Measurements from ENCODE around the gene CPA5. TPM values are rescaled to one million over a fixed set of nuclear protein-coding genes. Genes with fewer than 3 reads are reported as not detected.

The CPA5 gene
- total RNA-seq, 1 donor from 2014 or later = not detected

GRCh38 chr7:130381468-130382312 lies 37.1 kb downstream of the CPA5 start:
- peak in 1 of 2 donors; percentile 58 for DNase-seq (ENCODE audit: extremely low spot score in 2 of 2)
- no peak for TF ChIP-seq CTCF (IDR thresholded peaks at IDR 0.05)
- no peak for TF ChIP-seq POLR2A (IDR thresholded peaks at IDR 0.05)
- TF ChIP-seq POLR2AphosphoS5 (IDR thresholded peaks at IDR 0.05; ENCODE audit: insufficient read depth in 1 of 2, low read depth in 1 of 2) = no peak
- no peaks in the 10 kb centered on the region for H3K27me3 ChIP-seq
- intact Hi-C loops (cut with DNase I) = no loop called here
- H3K36me3 ChIP-seq = no peaks in the 10 kb centered on the region
- H3K4me1 ChIP-seq = peaks cover 13% of the 10 kb centered on the region
- H3K9me3 ChIP-seq = no peaks in the 10 kb centered on the region
- H3K4me3 ChIP-seq = no peak overlapping the region
- H3K27ac ChIP-seq = no peak overlapping the region

GRCh38 chr7:130383187-130383980 lies 38.8 kb downstream of the CPA5 start:
- H3K4me3 ChIP-seq = no peak overlapping the region
- H3K36me3 ChIP-seq = no peaks in the 10 kb centered on the region
- H3K9me3 ChIP-seq = no peaks in the 10 kb centered on the region
- no peaks in the 10 kb centered on the region for H3K27me3 ChIP-seq
- peaks cover 13% of the 10 kb centered on the region for H3K4me1 ChIP-seq
- DNase-seq (ENCODE audit: extremely low spot score in 2 of 2) = peak in 1 of 2 donors; percentile 71
- TF ChIP-seq POLR2A (IDR thresholded peaks at IDR 0.05) (no peak), CTCF (IDR thresholded peaks at IDR 0.05) (no peak), POLR2AphosphoS5 (IDR thresholded peaks at IDR 0.05; ENCODE audit: insufficient read depth in 1 of 2, low read depth in 1 of 2) (no peak)
- intact Hi-C loops (cut with DNase I) = no loop called here
- no peak overlapping the region for H3K27ac ChIP-seq

GRCh38 chr7:130384371-130384801 lies 39.8 kb downstream of the CPA5 start:
- Histone ChIP-seq H3K36me3 (no peaks in the 10 kb centered on the region), H3K9me3 (no peaks in the 10 kb centered on the region), H3K27me3 (no peaks in the 10 kb centered on the region), H3K4me3 (no peak overlapping the region), H3K4me1 (peaks cover 13% of the 10 kb centered on the region), H3K27ac (no peak overlapping the region)
- TF ChIP-seq CTCF (IDR thresholded peaks at IDR 0.05) (no peak), POLR2A (IDR thresholded peaks at IDR 0.05) (no peak), POLR2AphosphoS5 (IDR thresholded peaks at IDR 0.05; ENCODE audit: insufficient read depth in 1 of 2, low read depth in 1 of 2) (no peak)
- intact Hi-C loops (cut with DNase I) = no loop called here
- DNase-seq (ENCODE audit: extremely low spot score in 2 of 2) = no peak

- DNase-seq (ENCODE audit: extremely low spot score in 2 of 2) = no peak
- H3K27me3 ChIP-seq = no peaks in the 10 kb centered on the region
- H3K27ac ChIP-seq = no peak overlapping the region
- no peak for TF ChIP-seq POLR2AphosphoS5 (IDR thresholded peaks at IDR 0.05; ENCODE audit: insufficient read depth in 1 of 2, low read depth in 1 of 2)
- no peak for TF ChIP-seq CTCF (IDR thresholded peaks at IDR 0.05)
- no peak for TF ChIP-seq POLR2A (IDR thresholded peaks at IDR 0.05)
- no peak overlapping the region for H3K4me3 ChIP-seq
- peaks cover 7% of the 10 kb centered on the region for H3K4me1 ChIP-seq
- intact Hi-C loops (cut with DNase I) = no loop called here
- no peaks in the 10 kb centered on the region for H3K36me3 ChIP-seq
- no peaks in the 10 kb centered on the region for H3K9me3 ChIP-seq
These were observed 40.4 kb downstream of the CPA5 start for GRCh38 chr7:130384841-130385599.

All from vagina (tissue), 2 donors.